GM12878 (cell line): ENCODE measurements around the gene KLF11. TPM values are rescaled to one million over a fixed set of nuclear protein-coding genes. Genes with fewer than 3 reads are reported as not detected.

Experiments used
- ASH2L ChIP-seq: fragments of 300-600, 200-600 bp; sonication (generic); IDR thresholded peaks from 2 replicates; pipeline ENCODE4 v1.6.1; 2017; ENCODE audit warnings: low read depth, mild to moderate bottlenecking, borderline replicate concordance
- ATF3 ChIP-seq: IDR thresholded peaks from 2 replicates; pipeline ENCODE4 v1.6.1; 2011; ENCODE audit warnings: low read depth, mild to moderate bottlenecking, low read length, moderate library complexity, borderline replicate concordance; ENCODE audit errors: extremely low read depth
- ATF7 ChIP-seq: fragments of 450-650 bp; IDR thresholded peaks from 2 replicates; pipeline ENCODE4 v1.6.1; 2016; ENCODE audit warnings: low read depth, mild to moderate bottlenecking
- BCL11A ChIP-seq: IDR thresholded peaks from 2 replicates; pipeline ENCODE4 v1.6.1; 2011; ENCODE audit warnings: low read depth, low read length
- BHLHE40 ChIP-seq, 2 experiments: fragments of 450-650 bp in 1 of 2; IDR thresholded peaks; 2 replicates each; pipeline ENCODE4 v1.6.1; 2011 to 2017; ENCODE audit warnings: low read depth in 2 of 2, borderline replicate concordance in 1 of 2, improper control_type of control experiment in 1 of 2, low read length in 1 of 2, mild to moderate bottlenecking in 1 of 2
- CBFB ChIP-seq: IDR thresholded peaks from 2 replicates; pipeline ENCODE4 v1.6.1; 2016; ENCODE audit warnings: antibody characterized with exemption, low read depth
- EP300 ChIP-seq, 2 experiments: fragments of 150-350 bp in 1 of 2; IDR thresholded peaks; 2 replicates each; pipeline ENCODE4 v1.6.1; 2011 to 2012; ENCODE audit warnings: low read depth in 2 of 2, low read length in 2 of 2, borderline replicate concordance in 1 of 2, improper control_type of control experiment in 1 of 2, inconsistent platforms in 1 of 2; ENCODE audit not compliant: control insufficient read depth in 1 of 2
- IKZF2 ChIP-seq, 2 experiments: fragments of 450-650 bp; IDR thresholded peaks; 2 replicates each; pipeline ENCODE4 v1.6.1; 2017; ENCODE audit warnings: mild to moderate bottlenecking in 2 of 2, moderate library complexity in 2 of 2
- MEF2A ChIP-seq: IDR thresholded peaks from 2 replicates; pipeline ENCODE4 v1.6.1; 2011; ENCODE audit warnings: low read depth, mild to moderate bottlenecking, low read length, moderate library complexity; ENCODE audit not compliant: insufficient read depth
- MEF2B ChIP-seq: fragments of 450-650 bp; IDR thresholded peaks from 2 replicates; pipeline ENCODE4 v1.6.1; 2018; ENCODE audit warnings: mild to moderate bottlenecking, moderate library complexity; ENCODE audit not compliant: partially characterized antibody, poor library complexity, severe bottlenecking
- MTA2 ChIP-seq: fragments of 450-650 bp; IDR thresholded peaks from 2 replicates; pipeline ENCODE4 v1.6.1; 2016; ENCODE audit warnings: low read depth, mild to moderate bottlenecking, moderate library complexity
- MXI1 ChIP-seq: fragments of 150-350 bp; IDR thresholded peaks from 2 replicates; pipeline ENCODE4 v1.6.1; 2011; ENCODE audit warnings: low read depth, mild to moderate bottlenecking, inconsistent platforms, low read length, improper control_type of control experiment
- NFYB ChIP-seq: IDR thresholded peaks from 2 replicates; pipeline ENCODE4 v1.6.1; 2011; ENCODE audit warnings: low read depth, mild to moderate bottlenecking, low read length, improper control_type of control experiment, moderate library complexity; ENCODE audit not compliant: insufficient read depth
- PAX8 ChIP-seq: fragments of 450-650 bp; IDR thresholded peaks from 2 replicates; pipeline ENCODE4 v1.6.1; 2017; ENCODE audit warnings: mild to moderate bottlenecking, moderate library complexity
- PKNOX1 ChIP-seq: fragments of 450-650 bp; IDR thresholded peaks from 2 replicates; pipeline ENCODE4 v1.6.1; 2016; ENCODE audit warnings: mild to moderate bottlenecking
- REST ChIP-seq: IDR thresholded peaks from 2 replicates; pipeline ENCODE4 v1.6.1; 2012; ENCODE audit warnings: mild to moderate bottlenecking, low read depth, low read length
- RFX5 ChIP-seq: IDR thresholded peaks from 2 replicates; pipeline ENCODE4 v1.6.1; 2011; ENCODE audit warnings: low read depth, low read length, improper control_type of control experiment
- RUNX3 ChIP-seq: IDR thresholded peaks from 2 replicates; pipeline ENCODE4 v1.6.1; 2012; ENCODE audit warnings: low read length, inconsistent platforms
- SIX5 ChIP-seq: IDR thresholded peaks from 2 replicates; pipeline ENCODE4 v1.6.1; 2011; ENCODE audit warnings: mild to moderate bottlenecking, low read depth, low read length, moderate library complexity; ENCODE audit not compliant: severe bottlenecking
- SMAD1 ChIP-seq: fragments of 450-650 bp; IDR thresholded peaks from 2 replicates; pipeline ENCODE4 v1.6.1; 2018; ENCODE audit warnings: mild to moderate bottlenecking, low read depth; ENCODE audit not compliant: partially characterized antibody
- SP1 ChIP-seq: IDR thresholded peaks from one replicate; pipeline ENCODE4 v1.6.1; 2011; ENCODE audit warnings: low read depth, low read length
- TBL1XR1 ChIP-seq: IDR thresholded peaks from 2 replicates; pipeline ENCODE4 v1.6.1; 2012; ENCODE audit warnings: low read depth, low read length, improper control_type of control experiment
- ZNF622 ChIP-seq: fragments of 450-650 bp; IDR thresholded peaks from 2 replicates; pipeline ENCODE4 v1.6.1; 2017; ENCODE audit warnings: mild to moderate bottlenecking, inconsistent platforms
- polyA plus RNA-seq, 11 experiments: library from polyadenylated mRNA; depleted of rRNA in 4 of 11; unstranded in 6 of 11; stranded (reverse) in 5 of 11; fragments of >200 nt; fragmentation: Nextera tagmentation in 4 of 11; fragmentation: Illumina TruSeq in 1 of 11; extraction: Ambion mirVana in 4 of 11; extraction: Trizol in 1 of 11; gene quantifications; 1 replicate in 1 of 11; 2 replicates in 10 of 11; pipeline versions ENCODE4 v1.2.1 to v1.2.3, GENCODE V29; 2011 to 2016; ENCODE audit warnings: inconsistent platforms in 2 of 11, missing spikeins in 2 of 11, low read depth in 1 of 11
- total RNA-seq, 4 experiments: library from RNA; depleted of rRNA in 3 of 4; stranded (reverse); fragments of >200 nt in 3 of 4; fragmentation: Illumina TruSeq in 1 of 4; extraction: Trizol in 1 of 4; gene quantifications; 2 replicates each; pipeline versions ENCODE4 v1.2.1 to v1.2.3, GENCODE V29; 2013 to 2021

Gene KLF11
- total and polyA plus RNA-seq, 10 of the 15 experiments (the other 5 are each of a cell fraction or from before 2014, with no cell fraction given) = 0.03 to 0.54 (median 0.14) TPM; not detected in 1

- peak; percentile 74; the same call in 1 of the 2 replicates for TF ChIP-seq REST
- TF ChIP-seq TBL1XR1 = no peak
- peak; percentile 90 for TF ChIP-seq MTA2
- TF ChIP-seq SIX5 = no peak
- TF ChIP-seq PKNOX1 = peak; percentile 72
- TF ChIP-seq MXI1 = 0 out of 2 replicates have a peak, but pooled peaks have one; percentile 24
- TF ChIP-seq CBFB = no peak
- peak; percentile 90 for TF ChIP-seq MEF2B
- TF ChIP-seq RUNX3 = 0 out of 2 replicates have a peak, but pooled peaks have one; percentile 21
- peak; percentile 68 for TF ChIP-seq NFYB
- TF ChIP-seq SMAD1 = no peak
- TF ChIP-seq BHLHE40 (IDR thresholded peaks at IDR 0.05; ENCODE audit: borderline replicate concordance in 1 of 2, low read depth in 2 of 2, low read length in 1 of 2) = peak; percentile 55 to 57; a peak in 3 of 4 replicates
- TF ChIP-seq EP300 (IDR thresholded peaks at IDR 0.05; ENCODE audit: borderline replicate concordance in 1 of 2, control insufficient read depth in 1 of 2, low read depth in 2 of 2, low read length in 2 of 2) = peak; percentile 67 to 78; a peak in 2 of 4 replicates
- TF ChIP-seq ATF3 = no peak
- TF ChIP-seq PAX8 = no peak
- no peak for TF ChIP-seq ZNF622
- TF ChIP-seq BCL11A = 0 out of 2 replicates have a peak, but pooled peaks have one; percentile 26
- peak; percentile 43 to 73 for TF ChIP-seq IKZF2 (IDR thresholded peaks at IDR 0.05)
- TF ChIP-seq ASH2L = no peak
- TF ChIP-seq MEF2A = 0 out of 2 replicates have a peak, but pooled peaks have one; percentile 51
- no peak for TF ChIP-seq SP1
- peak; percentile 80 for TF ChIP-seq ATF7
- peak; percentile 73 for TF ChIP-seq RFX5
Measured at GRCh38 chr2:10083692-10084211, 40.4 kb downstream of the KLF11 start (continued).
